Stimulated activated CD4-positive, alpha-beta T cell treated with anti-CD3 and anti-CD28 coated beads, Interleukin-2, amount 100 ng/mL, for 48 hours (primary cell): ENCODE results near the gene TXNDC16.
"Not testable (repeated sequence)": the region's sequence is repeated elsewhere in the genome, so short reads cannot be mapped to it uniquely, and the experiment has no call there.

Experiments
- DNase-seq, 2 donors: peaks; one replicate each; pipeline ENCODE4 v3.0.0-alpha.2; 2020

Gene TXNDC16

GRCh38 chr14:52538623-52539022 lies 13.7 kb downstream of the TXNDC16 start:
- DNase-seq, result no peak

- DNase-seq, result no peak
Observed at GRCh38 chr14:52536269-52536668, 16.0 kb downstream of the TXNDC16 start.

GRCh38 chr14:52531481-52531880 lies 20.8 kb downstream of the TXNDC16 start:
- DNase-seq, result no peak

GRCh38 chr14:52527052-52527451 lies 25.3 kb downstream of the TXNDC16 start:
- no peak for DNase-seq

- DNase-seq, result no peak
Observed at GRCh38 chr14:52522581-52523345, 29.5 kb downstream of the TXNDC16 start.

GRCh38 chr14:52522033-52522432 lies 30.3 kb downstream of the TXNDC16 start:
- no peak for DNase-seq

GRCh38 chr14:52514046-52514811 lies 38.1 kb downstream of the TXNDC16 start:
- DNase-seq, result no peak

- DNase-seq, result no peak
Observed at GRCh38 chr14:52513249-52513648, 39.1 kb downstream of the TXNDC16 start.

- no peak for DNase-seq
Observed at GRCh38 chr14:52494444-52494843, 57.9 kb downstream of the TXNDC16 start.

GRCh38 chr14:52485350-52485960 lies 66.8 kb downstream of the TXNDC16 start:
- no peak for DNase-seq

GRCh38 chr14:52481864-52482263 lies 70.4 kb downstream of the TXNDC16 start:
- DNase-seq, result no peak

GRCh38 chr14:52473557-52473956 lies 78.7 kb downstream of the TXNDC16 start:
- DNase-seq, result no peak

- DNase-seq, result no peak
Observed at GRCh38 chr14:52472728-52473127, 79.6 kb downstream of the TXNDC16 start.

GRCh38 chr14:52472251-52472650 lies 80.1 kb downstream of the TXNDC16 start:
- not testable (repeated sequence) for DNase-seq

- DNase-seq, result no peak
Observed at GRCh38 chr14:52467515-52468266, 84.6 kb downstream of the TXNDC16 start.

GRCh38 chr14:52464175-52464574 lies 88.1 kb downstream of the TXNDC16 start:
- DNase-seq, result no peak

- DNase-seq, result no peak
Observed at GRCh38 chr14:52463375-52463774, 88.9 kb downstream of the TXNDC16 start.

- no peak for DNase-seq
Observed at GRCh38 chr14:52461721-52462120, 90.6 kb downstream of the TXNDC16 start.

GRCh38 chr14:52458721-52459085 lies 93.6 kb downstream of the TXNDC16 start:
- no peak for DNase-seq

GRCh38 chr14:52457411-52457810 lies 94.9 kb downstream of the TXNDC16 start:
- DNase-seq, result no peak

- DNase-seq, result no peak
Observed at GRCh38 chr14:52455291-52456088, 96.8 kb downstream of the TXNDC16 start.

GRCh38 chr14:52447236-52447635 lies 105.1 kb downstream of the TXNDC16 start:
- no peak for DNase-seq
